Measurements from ENCODE around the gene ITGA4. TPM values are rescaled to one million over a fixed set of nuclear protein-coding genes. Genes with fewer than 3 reads are reported as not detected.

ITGA4 gene
- total RNA-seq, 4 donors from 2014 or later = 3.8 to 109 (median 13.4) TPM

GRCh38 chr2:181528441-181528840 lies 71.3 kb downstream of the ITGA4 start:
- H3K4me3 ChIP-seq = no peak overlapping the region
- no peak overlapping the region for H3K27ac ChIP-seq
- H3K27me3 ChIP-seq = no peaks in the 10 kb centered on the region
- no peaks in the 10 kb centered on the region for H3K9me3 ChIP-seq
- TF ChIP-seq CTCF (IDR thresholded peaks at IDR 0.05) (no peak), POLR2A (IDR thresholded peaks at IDR 0.05) (no peak)
- H3K36me3 ChIP-seq = peaks cover 0 to 9% (median 0%) of the 10 kb centered on the region in 3 donors
- H3K4me1 ChIP-seq = no peaks in the 10 kb centered on the region
- DNase-seq = no peak

- Histone ChIP-seq H3K9me3 (no peaks in the 10 kb centered on the region), H3K36me3 (no peaks in the 10 kb centered on the region), H3K4me3 (no peak overlapping the region), H3K4me1 (no peaks in the 10 kb centered on the region), H3K27me3 (no peaks in the 10 kb centered on the region), H3K27ac (no peak overlapping the region)
- TF ChIP-seq POLR2A (IDR thresholded peaks at IDR 0.05) (no peak), CTCF (IDR thresholded peaks at IDR 0.05) (no peak)
- no peak for DNase-seq
Observed at GRCh38 chr2:181536730-181537129, 79.5 kb downstream of the ITGA4 start.

GRCh38 chr2:181540421-181540820 lies 83.2 kb downstream of the ITGA4 start:
- H3K4me3 ChIP-seq = no peak overlapping the region
- TF ChIP-seq POLR2A (IDR thresholded peaks at IDR 0.05) (no peak), CTCF (IDR thresholded peaks at IDR 0.05) (no peak)
- no peaks in the 10 kb centered on the region for H3K9me3 ChIP-seq
- no peaks in the 10 kb centered on the region for H3K36me3 ChIP-seq
- H3K27ac ChIP-seq = no peak overlapping the region
- H3K27me3 ChIP-seq = no peaks in the 10 kb centered on the region
- no peaks in the 10 kb centered on the region for H3K4me1 ChIP-seq
- no peak for DNase-seq

- H3K4me1 ChIP-seq = no peaks in the 10 kb centered on the region
- H3K36me3 ChIP-seq = no peaks in the 10 kb centered on the region
- no peaks in the 10 kb centered on the region for H3K27me3 ChIP-seq
Observed at GRCh38 chr2:181542170-181542569, 85.0 kb downstream of the ITGA4 start.

GRCh38 chr2:181546086-181546485 lies 88.9 kb downstream of the ITGA4 start:
- Histone ChIP-seq H3K27me3 (no peaks in the 10 kb centered on the region), H3K4me3 (no peak overlapping the region), H3K9me3 (no peaks in the 10 kb centered on the region), H3K4me1 (no peaks in the 10 kb centered on the region), H3K36me3 (no peaks in the 10 kb centered on the region), H3K27ac (no peak overlapping the region)
- no peak for TF ChIP-seq CTCF (IDR thresholded peaks at IDR 0.05)
- TF ChIP-seq POLR2A (IDR thresholded peaks at IDR 0.05) = no peak
- DNase-seq = no peak

More at GRCh38 chr2:181542170-181542569, 85.0 kb downstream of the ITGA4 start:
- H3K4me3 ChIP-seq = no peak overlapping the region
- TF ChIP-seq CTCF (IDR thresholded peaks at IDR 0.05) (no peak), POLR2A (IDR thresholded peaks at IDR 0.05) (no peak)
- no peak overlapping the region for H3K27ac ChIP-seq
- no peaks in the 10 kb centered on the region for H3K9me3 ChIP-seq
- no peak for DNase-seq

GRCh38 chr2:181552808-181553207 lies 95.6 kb downstream of the ITGA4 start:
- no peaks in the 10 kb centered on the region for H3K36me3 ChIP-seq
- H3K4me3 ChIP-seq = no peak overlapping the region
- no peak for DNase-seq
- H3K27ac ChIP-seq = no peak overlapping the region
- H3K27me3 ChIP-seq = no peaks in the 10 kb centered on the region
- H3K9me3 ChIP-seq = no peaks in the 10 kb centered on the region
- TF ChIP-seq CTCF (IDR thresholded peaks at IDR 0.05) (no peak), POLR2A (IDR thresholded peaks at IDR 0.05) (no peak)
- H3K4me1 ChIP-seq = no peaks in the 10 kb centered on the region

Data from Peyer's patch (tissue), 4 donors.